ENCODE data around the gene AQP6. TPM values are rescaled to one million over a fixed set of nuclear protein-coding genes. Genes with fewer than 3 reads are reported as not detected.

AQP6 gene
- not detected for total RNA-seq

- H3K9me3 Mint-ChIP-seq (ENCODE audit: insufficient read depth): no peaks in the 10 kb centered on the region
- no peak within 1 kb of the TSS for H3K27ac Mint-ChIP-seq
- ChIA-PET CTCF (interaction anchor here (0.9 to 2.8 kb wide), 2 partner anchors 27 to 29 kb away, joined by 3 to 11 read pairs; no protein-coding TSS in a partner anchor), POLR2A (no interaction called here)
- ATAC-seq (no peak), DNase-seq (no peak)
- peaks cover 6% of the 10 kb centered on the region for H3K27me3 Mint-ChIP-seq (ENCODE audit: low read depth)
- H3K36me3 Mint-ChIP-seq (ENCODE audit: low read depth): no peaks in the 10 kb centered on the region
- no peak within 1 kb of the TSS for H3K4me3 Mint-ChIP-seq
- H3K4me1 Mint-ChIP-seq (ENCODE audit: low read depth): no peaks in the 10 kb centered on the region
These were observed at the start of gene AQP6 for GRCh38 chr12:49972641-49973360. TSS of gene AQP6 (plus strand) at chr12:49972947. CDS start at chr12:49973174, 227 bp downstream.

GRCh38 chr12:49923035-49923644, 49.6 kb upstream of the AQP6 start:
- no peaks in the 10 kb centered on the region for H3K36me3 Mint-ChIP-seq (ENCODE audit: low read depth)
- ATAC-seq (no peak), DNase-seq (no peak)
- no peaks in the 10 kb centered on the region for H3K9me3 Mint-ChIP-seq (ENCODE audit: insufficient read depth)
- POLR2A ChIA-PET: no interaction called here
- H3K4me1 Mint-ChIP-seq (ENCODE audit: low read depth): no peaks in the 10 kb centered on the region
- CTCF ChIA-PET: no interaction called here
- peaks cover 5% of the 10 kb centered on the region for H3K27me3 Mint-ChIP-seq (ENCODE audit: low read depth)
- H3K27ac Mint-ChIP-seq: no peak overlapping the region
- no peak overlapping the region for H3K4me3 Mint-ChIP-seq

GRCh38 chr12:49923880-49924556, 48.7 kb upstream of the AQP6 start:
- no peaks in the 10 kb centered on the region for H3K4me1 Mint-ChIP-seq (ENCODE audit: low read depth)
- no peak for ATAC-seq

GRCh38 chr12:49924628-49925246, 48.0 kb upstream of the AQP6 start:
- Mint-ChIP-seq H3K27me3 (ENCODE audit: low read depth) (peaks cover 11% of the 10 kb centered on the region), H3K27ac (no peak overlapping the region), H3K9me3 (ENCODE audit: insufficient read depth) (no peaks in the 10 kb centered on the region), H3K4me3 (no peak overlapping the region), H3K36me3 (ENCODE audit: low read depth) (no peaks in the 10 kb centered on the region), H3K4me1 (ENCODE audit: low read depth) (no peaks in the 10 kb centered on the region)
- ChIA-PET CTCF (interaction anchor here (1.3 kb wide), 1 partner anchor 42 kb away, joined by 5 read pairs; no protein-coding TSS in a partner anchor), POLR2A (no interaction called here)
- DNase-seq (no peak), ATAC-seq (no peak)

More at GRCh38 chr12:49923880-49924556, 48.7 kb upstream of the AQP6 start:
- POLR2A ChIA-PET: no interaction called here
- no peak for DNase-seq
- Mint-ChIP-seq H3K36me3 (ENCODE audit: low read depth) (no peaks in the 10 kb centered on the region), H3K4me3 (no peak overlapping the region), H3K27me3 (ENCODE audit: low read depth) (peaks cover 7% of the 10 kb centered on the region), H3K27ac (no peak overlapping the region), H3K9me3 (ENCODE audit: insufficient read depth) (no peaks in the 10 kb centered on the region)
- CTCF ChIA-PET: interaction anchor here (1.3 kb wide), 1 partner anchor 43 kb away, joined by 5 read pairs; no protein-coding TSS in a partner anchor

- H3K4me3 Mint-ChIP-seq: no peak overlapping the region
- ChIA-PET CTCF (interaction anchor here (1.3 kb wide), 1 partner anchor 41 kb away, joined by 5 read pairs; no protein-coding TSS in a partner anchor), POLR2A (no interaction called here)
- H3K36me3 Mint-ChIP-seq (ENCODE audit: low read depth): no peaks in the 10 kb centered on the region
- DNase-seq: no peak
- no peak overlapping the region for H3K27ac Mint-ChIP-seq
- no peaks in the 10 kb centered on the region for H3K9me3 Mint-ChIP-seq (ENCODE audit: insufficient read depth)
- no peak for ATAC-seq
- H3K4me1 Mint-ChIP-seq (ENCODE audit: low read depth): no peaks in the 10 kb centered on the region
- H3K27me3 Mint-ChIP-seq (ENCODE audit: low read depth): peaks cover 8% of the 10 kb centered on the region
These were observed 47.1 kb upstream of the AQP6 start for GRCh38 chr12:49925433-49926204.

GRCh38 chr12:49928471-49928870, 44.3 kb upstream of the AQP6 start:
- ATAC-seq (no peak), DNase-seq (no peak)
- H3K4me1 Mint-ChIP-seq (ENCODE audit: low read depth): no peaks in the 10 kb centered on the region
- POLR2A ChIA-PET: no interaction called here
- H3K36me3 Mint-ChIP-seq (ENCODE audit: low read depth): no peaks in the 10 kb centered on the region
- peaks cover 8% of the 10 kb centered on the region for H3K27me3 Mint-ChIP-seq (ENCODE audit: low read depth)
- H3K9me3 Mint-ChIP-seq (ENCODE audit: insufficient read depth): no peaks in the 10 kb centered on the region
- H3K4me3 Mint-ChIP-seq: no peak overlapping the region
- H3K27ac Mint-ChIP-seq: no peak overlapping the region
- CTCF ChIA-PET: interaction anchor here (0.7 to 1.9 kb wide), 6 partner anchors 12 to 62 kb away, joined by 3 to 17 read pairs (median 5); no protein-coding TSS in a partner anchor

- no peaks in the 10 kb centered on the region for H3K4me1 Mint-ChIP-seq (ENCODE audit: low read depth)
These were observed 43.2 kb upstream of the AQP6 start for GRCh38 chr12:49929581-49929980.

GRCh38 chr12:49930515-49931288, 42.0 kb upstream of the AQP6 start:
- no peaks in the 10 kb centered on the region for H3K4me1 Mint-ChIP-seq (ENCODE audit: low read depth)
- no peaks in the 10 kb centered on the region for H3K36me3 Mint-ChIP-seq (ENCODE audit: low read depth)
- H3K9me3 Mint-ChIP-seq (ENCODE audit: insufficient read depth): no peaks in the 10 kb centered on the region
- CTCF ChIA-PET: interaction anchor here (1.3 to 2.0 kb wide), 6 partner anchors 12 to 36 kb away, joined by 5 to 15 read pairs (median 6); no protein-coding TSS in a partner anchor
- peaks cover 17% of the 10 kb centered on the region for H3K27me3 Mint-ChIP-seq (ENCODE audit: low read depth)
- H3K4me3 Mint-ChIP-seq: no peak overlapping the region
- POLR2A ChIA-PET: no interaction called here
- no peak for ATAC-seq
- no peak for DNase-seq
- H3K27ac Mint-ChIP-seq: no peak overlapping the region

More at GRCh38 chr12:49929581-49929980, 43.2 kb upstream of the AQP6 start:
- no peak overlapping the region for H3K4me3 Mint-ChIP-seq
- POLR2A ChIA-PET: no interaction called here
- DNase-seq (no peak), ATAC-seq (no peak)
- no peak overlapping the region for H3K27ac Mint-ChIP-seq
- peaks cover 11% of the 10 kb centered on the region for H3K27me3 Mint-ChIP-seq (ENCODE audit: low read depth)
- CTCF ChIA-PET: interaction anchor here (1.3 to 1.7 kb wide), 2 partner anchors 16 to 37 kb away, joined by 6 read pairs; no protein-coding TSS in a partner anchor
- H3K9me3 Mint-ChIP-seq (ENCODE audit: insufficient read depth): no peaks in the 10 kb centered on the region
- no peaks in the 10 kb centered on the region for H3K36me3 Mint-ChIP-seq (ENCODE audit: low read depth)

- ChIA-PET CTCF (interaction anchor here (0.9 to 2.0 kb wide), 7 partner anchors 11 to 94 kb away, joined by 3 to 15 read pairs (median 5); no protein-coding TSS in a partner anchor), POLR2A (no interaction called here)
- no peak for DNase-seq
- H3K9me3 Mint-ChIP-seq (ENCODE audit: insufficient read depth): no peaks in the 10 kb centered on the region
- no peak for ATAC-seq
- H3K27ac Mint-ChIP-seq: no peak overlapping the region
- no peaks in the 10 kb centered on the region for H3K4me1 Mint-ChIP-seq (ENCODE audit: low read depth)
- no peak overlapping the region for H3K4me3 Mint-ChIP-seq
- H3K36me3 Mint-ChIP-seq (ENCODE audit: low read depth): no peaks in the 10 kb centered on the region
- peaks cover 17% of the 10 kb centered on the region for H3K27me3 Mint-ChIP-seq (ENCODE audit: low read depth)
These were observed 40.7 kb upstream of the AQP6 start for GRCh38 chr12:49932023-49932422.

GRCh38 chr12:49932533-49933130, 40.1 kb upstream of the AQP6 start:
- Mint-ChIP-seq H3K4me3 (no peak overlapping the region), H3K9me3 (ENCODE audit: insufficient read depth) (no peaks in the 10 kb centered on the region), H3K27me3 (ENCODE audit: low read depth) (peaks cover 17% of the 10 kb centered on the region), H3K4me1 (ENCODE audit: low read depth) (no peaks in the 10 kb centered on the region), H3K36me3 (ENCODE audit: low read depth) (no peaks in the 10 kb centered on the region), H3K27ac (no peak overlapping the region)
- POLR2A ChIA-PET: no interaction called here
- ATAC-seq (no peak), DNase-seq (no peak)
- CTCF ChIA-PET: interaction anchor here (0.9 to 2.0 kb wide), 5 partner anchors 13 to 94 kb away, joined by 3 to 15 read pairs (median 4); no protein-coding TSS in a partner anchor
